Stimulated activated CD4-positive, alpha-beta T cell treated with anti-CD3 and anti-CD28 coated beads, Interleukin-15, amount 100 ng/mL, for 48 hours (primary cell): ENCODE measurements around the gene NAV2.

ENCODE experiments used
- DNase-seq, 2 donors: peaks; one replicate each; pipeline ENCODE4 v3.0.0-alpha.2; 2020; ENCODE audit warnings: low read depth in 2 of 2

Gene NAV2

GRCh38 chr11:19779740-19780139, 67.1 kb downstream of the NAV2 start:
- no peak for DNase-seq

GRCh38 chr11:19781351-19781750, 68.7 kb downstream of the NAV2 start:
- DNase-seq: no peak

GRCh38 chr11:19785265-19785664, 72.6 kb downstream of the NAV2 start:
- DNase-seq: no peak

- no peak for DNase-seq
These were observed 74.0 kb downstream of the NAV2 start for GRCh38 chr11:19786644-19787043.

GRCh38 chr11:19788435-19788834, 75.8 kb downstream of the NAV2 start:
- no peak for DNase-seq

GRCh38 chr11:19789245-19789644, 76.6 kb downstream of the NAV2 start:
- DNase-seq: no peak

- DNase-seq: no peak
These were observed 77.4 kb downstream of the NAV2 start for GRCh38 chr11:19789835-19790710.

GRCh38 chr11:19790831-19791552, 78.4 kb downstream of the NAV2 start:
- no peak for DNase-seq

GRCh38 chr11:19792510-19792909, 79.9 kb downstream of the NAV2 start:
- no peak for DNase-seq

- no peak for DNase-seq
These were observed 80.7 kb downstream of the NAV2 start for GRCh38 chr11:19793326-19793725.

GRCh38 chr11:19794161-19794560, 81.5 kb downstream of the NAV2 start:
- no peak for DNase-seq

GRCh38 chr11:19795082-19795481, 82.4 kb downstream of the NAV2 start:
- DNase-seq: no peak

GRCh38 chr11:19800162-19800561, 87.5 kb downstream of the NAV2 start:
- DNase-seq: no peak

- no peak for DNase-seq
These were observed 88.3 kb downstream of the NAV2 start for GRCh38 chr11:19800714-19801519.

- DNase-seq: no peak
These were observed 90.2 kb downstream of the NAV2 start for GRCh38 chr11:19802773-19803293.

- DNase-seq: no peak
These were observed 90.9 kb downstream of the NAV2 start for GRCh38 chr11:19803506-19803998.

GRCh38 chr11:19805376-19805775, 92.7 kb downstream of the NAV2 start:
- no peak for DNase-seq

GRCh38 chr11:19805827-19806226, 93.2 kb downstream of the NAV2 start:
- no peak for DNase-seq

- DNase-seq: no peak
These were observed 93.6 kb downstream of the NAV2 start for GRCh38 chr11:19806251-19806650.

GRCh38 chr11:19808076-19808911, 95.7 kb downstream of the NAV2 start:
- no peak for DNase-seq

GRCh38 chr11:19810852-19811251, 98.2 kb downstream of the NAV2 start:
- DNase-seq: no peak
